GM19455 (cell line): ENCODE results near the gene HDGFL3.
"Not testable (repeated sequence)": the region's sequence is repeated elsewhere in the genome, so short reads cannot be mapped to it uniquely, and the experiment has no call there.

Experiments used
- ATAC-seq: cut with Tn5 transposase; IDR thresholded peaks from one replicate; pipeline ENCODE4 v1.9.1; 2021; ENCODE audit not compliant: unreplicated experiment

HDGFL3 gene

DNA sequence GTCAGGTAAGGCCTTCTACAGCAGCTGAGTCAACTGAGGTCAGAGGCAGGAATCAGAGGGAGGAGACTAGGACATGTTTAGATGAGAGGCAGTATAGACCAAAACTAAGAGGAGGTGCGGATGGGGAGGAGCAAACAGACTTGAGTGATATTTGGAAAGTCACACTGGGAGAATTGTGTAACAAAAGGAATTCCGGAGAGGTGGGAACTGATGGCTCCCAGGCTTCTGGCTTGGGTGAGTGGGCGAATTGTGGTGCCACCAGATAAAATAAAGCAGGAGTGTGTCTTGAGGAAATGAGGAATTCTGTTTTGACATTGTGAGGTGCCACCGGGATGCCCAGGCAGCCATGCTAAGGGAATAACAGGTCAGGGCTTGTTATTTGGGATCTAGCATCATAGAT is 103.5 kb downstream of the HDGFL3 start:
- no peak for ATAC-seq

DNA sequence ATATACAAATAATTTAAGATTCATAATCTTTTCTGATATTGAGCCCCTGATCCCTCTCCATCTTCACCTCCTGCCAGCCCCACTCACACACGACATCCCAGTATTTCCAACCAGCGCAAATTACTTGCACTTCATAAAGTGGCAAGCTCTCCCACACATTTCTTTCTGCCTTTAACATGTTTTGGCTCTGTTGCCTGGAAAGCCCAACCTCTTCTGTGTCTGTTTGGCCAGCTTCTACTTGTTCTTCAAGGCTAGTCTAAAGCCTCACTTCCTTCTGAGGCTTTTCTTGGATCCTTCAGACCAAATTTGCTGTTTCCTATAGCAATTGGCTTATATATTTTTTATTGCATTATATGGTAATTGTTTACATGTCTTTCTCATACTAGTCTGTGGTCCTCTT is 105.3 kb downstream of the HDGFL3 start:
- no peak for ATAC-seq

DNA sequence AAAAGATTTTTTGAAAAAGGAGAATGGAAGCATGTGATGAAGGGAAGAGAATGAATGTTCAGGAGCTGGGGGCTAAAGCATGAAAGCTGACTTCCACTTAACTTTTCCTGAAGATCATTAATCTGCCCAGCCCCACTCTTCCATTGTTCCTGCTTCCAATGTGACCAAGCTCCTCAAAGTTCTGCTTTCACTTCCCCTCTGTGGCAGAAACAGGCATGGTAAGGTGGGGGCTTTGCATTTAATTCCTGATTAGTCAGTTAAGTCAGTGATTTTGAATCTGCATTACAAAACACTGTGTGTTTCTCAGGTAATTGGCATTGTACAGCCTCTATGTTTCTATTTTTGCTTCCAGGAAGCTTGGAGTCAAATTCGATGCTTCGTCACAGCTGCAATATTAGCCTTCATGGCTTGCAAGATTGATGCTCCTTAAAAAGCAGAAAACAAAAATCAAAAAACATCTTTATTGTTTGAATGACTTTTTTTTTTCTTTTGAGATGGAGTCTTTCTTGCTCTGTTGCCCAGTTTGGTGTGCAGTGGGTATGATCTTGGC is 107.5 kb downstream of the HDGFL3 start:
- ATAC-seq, result no peak

DNA sequence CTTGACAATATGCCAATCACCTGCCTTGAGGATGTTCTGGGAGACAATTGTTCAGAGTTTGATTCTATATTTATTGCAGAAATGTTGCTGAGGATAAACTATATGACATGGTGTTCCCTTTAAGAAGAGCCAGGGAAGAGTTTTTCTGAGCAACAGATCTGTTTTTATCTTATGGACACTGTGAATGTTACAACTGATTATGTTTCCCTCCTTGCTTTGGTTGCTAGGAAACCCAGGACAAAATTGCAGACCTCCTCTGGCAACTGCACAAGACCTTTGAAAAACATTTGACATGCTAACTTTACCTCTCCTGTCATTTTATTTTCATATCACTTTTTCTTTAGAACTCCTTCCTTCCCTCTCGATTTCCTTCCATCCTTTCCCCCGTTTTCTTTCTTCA is 108.3 kb downstream of the HDGFL3 start:
- ATAC-seq, result no peak

DNA sequence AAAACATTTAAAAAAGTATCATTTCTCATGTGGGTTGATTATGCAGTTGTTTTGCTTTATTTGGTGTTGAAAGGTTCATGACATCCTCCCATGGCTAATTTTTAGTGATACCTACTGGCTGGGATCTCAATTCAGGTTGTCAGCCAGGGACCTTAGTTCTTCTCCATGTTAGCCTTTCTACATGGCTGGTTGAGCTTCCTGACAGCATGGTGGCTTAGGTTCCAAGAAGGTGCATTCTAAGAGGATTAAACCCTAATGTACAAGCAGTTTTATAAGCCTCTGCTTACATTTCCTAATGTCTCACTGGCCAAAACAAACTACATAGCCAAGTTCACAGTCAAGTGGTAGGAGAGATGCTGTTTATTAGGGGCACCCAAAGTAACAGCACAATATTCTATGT is 109.5 kb downstream of the HDGFL3 start:
- no peak for ATAC-seq

DNA sequence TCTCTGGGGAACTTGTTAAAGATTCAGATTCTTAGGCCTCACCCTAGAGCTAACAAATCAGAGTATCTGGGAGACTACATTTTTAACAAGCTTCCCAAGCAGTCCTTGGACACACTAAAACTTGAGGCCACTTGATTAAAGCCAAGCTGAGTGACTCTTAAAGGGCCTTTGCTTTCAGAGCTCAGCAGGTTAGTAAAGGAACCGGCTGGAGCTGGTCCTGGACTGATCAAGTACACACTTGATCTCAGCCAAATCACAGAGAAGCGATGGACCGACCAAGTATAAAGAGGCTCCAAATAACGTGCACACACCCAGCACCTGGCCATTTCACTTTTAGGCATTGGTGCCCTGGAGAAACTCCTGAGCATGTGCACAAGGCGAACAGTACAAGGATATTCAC is 113.0 kb downstream of the HDGFL3 start:
- no peak for ATAC-seq

DNA sequence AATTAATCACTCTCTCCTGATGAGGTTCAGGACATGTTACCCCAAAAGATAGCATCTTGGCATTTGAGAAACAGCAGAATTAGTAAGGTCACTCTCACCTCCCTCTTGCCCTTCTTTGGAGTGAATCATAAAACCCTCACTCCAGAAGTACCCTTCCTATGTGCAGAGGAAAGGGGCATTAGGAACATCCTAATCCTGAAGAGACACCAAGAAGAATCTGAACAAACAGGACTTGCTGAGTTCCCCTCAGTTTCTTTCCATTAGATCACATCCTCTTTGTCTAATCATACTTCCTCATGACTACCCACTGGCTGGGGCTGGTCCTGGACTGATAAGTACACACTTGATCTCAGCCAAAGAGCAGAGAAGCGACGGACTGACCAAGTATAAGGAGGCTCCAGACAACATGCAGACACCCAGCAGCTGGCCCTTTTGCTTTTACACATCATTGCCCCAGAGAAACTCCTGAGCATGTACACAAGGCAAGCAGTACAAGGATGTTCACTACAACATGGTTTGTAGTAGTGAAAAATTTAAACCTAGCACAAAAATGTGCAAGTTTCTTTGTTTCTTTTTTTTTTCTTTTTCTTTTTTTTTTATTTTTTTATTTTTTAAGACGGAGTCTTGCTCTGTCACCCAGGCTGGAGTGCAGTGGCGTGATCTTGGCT is 115.2 kb downstream of the HDGFL3 start:
- peak; percentile 83 for ATAC-seq

DNA sequence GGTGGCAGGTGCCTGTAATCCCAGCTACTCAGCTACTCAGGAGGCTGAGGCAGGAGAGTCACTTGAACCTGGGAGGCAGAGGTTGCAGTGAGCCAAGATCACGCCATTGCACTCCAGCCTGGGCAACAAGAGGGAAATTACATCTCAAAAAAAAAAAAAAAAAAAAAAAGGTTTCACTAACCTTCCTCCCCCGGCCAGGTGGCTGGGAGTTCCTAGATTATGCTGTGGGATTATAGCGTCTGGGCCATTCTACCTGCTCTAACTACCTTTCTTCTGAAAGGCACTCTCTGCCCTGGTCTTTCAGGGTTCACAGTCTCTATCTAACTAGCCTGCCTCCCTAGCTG is 115.7 kb downstream of the HDGFL3 start:
- peak; percentile 35 for ATAC-seq

- ATAC-seq, result no peak
These were observed 117.2 kb downstream of the HDGFL3 start for GRCh38 chr15:83090465-83090864.

GRCh38 chr15:83088876-83089275 is 118.7 kb downstream of the HDGFL3 start:
- no peak for ATAC-seq

- ATAC-seq, result no peak
These were observed 120.0 kb downstream of the HDGFL3 start for GRCh38 chr15:83087576-83087975.

- ATAC-seq, result not testable (repeated sequence)
These were observed 121.6 kb downstream of the HDGFL3 start for GRCh38 chr15:83085864-83086552.

DNA sequence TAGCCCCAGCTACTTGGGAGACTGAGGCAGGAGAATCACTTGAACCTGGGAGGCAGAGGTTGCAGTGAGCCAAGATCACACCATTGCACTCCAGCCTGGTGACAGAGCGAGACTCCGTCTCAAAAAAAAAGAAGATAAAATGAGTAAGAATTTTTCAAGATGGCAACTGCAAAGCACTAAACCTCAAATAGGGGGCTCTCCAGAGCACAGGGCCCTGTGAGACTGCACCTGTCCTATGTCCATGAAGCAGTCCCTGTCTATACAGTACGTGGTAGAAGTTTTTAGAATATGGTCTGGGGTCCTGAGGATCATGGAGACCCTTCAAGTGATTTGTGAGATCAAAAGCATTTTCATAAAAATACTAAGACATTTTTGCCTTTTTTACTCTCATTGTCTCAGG is 122.2 kb downstream of the HDGFL3 start:
- ATAC-seq, result not testable (repeated sequence)

DNA sequence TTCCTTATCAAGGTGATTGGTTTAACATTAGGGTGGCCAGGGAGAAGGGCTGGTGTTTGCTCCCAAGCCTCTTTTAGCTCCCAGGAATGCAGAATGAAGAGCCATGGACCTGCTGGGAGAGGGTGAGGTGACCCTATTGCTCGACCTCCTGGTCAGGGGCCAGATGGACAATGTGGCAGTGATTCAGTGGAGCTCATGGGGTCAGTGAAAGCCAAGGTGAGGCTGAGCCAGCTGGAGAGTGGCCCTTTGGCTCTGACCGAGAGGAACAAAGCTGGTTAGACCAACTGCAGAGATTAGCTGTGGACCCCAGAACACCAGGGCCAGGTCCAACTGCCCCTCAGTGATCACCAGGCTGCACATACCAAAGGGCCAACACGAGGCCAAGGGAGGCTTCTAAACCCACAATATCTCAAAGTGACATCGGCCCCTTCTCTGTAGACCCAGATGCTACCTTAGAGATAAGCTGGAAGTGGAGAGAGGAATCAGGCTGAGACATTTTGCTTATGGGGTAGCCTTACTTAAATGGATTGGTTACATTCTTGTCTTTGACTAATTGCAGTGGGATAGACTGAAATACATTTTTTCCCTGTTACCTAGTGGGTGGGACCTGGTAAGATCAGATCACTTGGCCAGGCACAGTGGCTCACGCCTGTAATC is 124.8 kb downstream of the HDGFL3 start:
- ATAC-seq, result no peak

DNA sequence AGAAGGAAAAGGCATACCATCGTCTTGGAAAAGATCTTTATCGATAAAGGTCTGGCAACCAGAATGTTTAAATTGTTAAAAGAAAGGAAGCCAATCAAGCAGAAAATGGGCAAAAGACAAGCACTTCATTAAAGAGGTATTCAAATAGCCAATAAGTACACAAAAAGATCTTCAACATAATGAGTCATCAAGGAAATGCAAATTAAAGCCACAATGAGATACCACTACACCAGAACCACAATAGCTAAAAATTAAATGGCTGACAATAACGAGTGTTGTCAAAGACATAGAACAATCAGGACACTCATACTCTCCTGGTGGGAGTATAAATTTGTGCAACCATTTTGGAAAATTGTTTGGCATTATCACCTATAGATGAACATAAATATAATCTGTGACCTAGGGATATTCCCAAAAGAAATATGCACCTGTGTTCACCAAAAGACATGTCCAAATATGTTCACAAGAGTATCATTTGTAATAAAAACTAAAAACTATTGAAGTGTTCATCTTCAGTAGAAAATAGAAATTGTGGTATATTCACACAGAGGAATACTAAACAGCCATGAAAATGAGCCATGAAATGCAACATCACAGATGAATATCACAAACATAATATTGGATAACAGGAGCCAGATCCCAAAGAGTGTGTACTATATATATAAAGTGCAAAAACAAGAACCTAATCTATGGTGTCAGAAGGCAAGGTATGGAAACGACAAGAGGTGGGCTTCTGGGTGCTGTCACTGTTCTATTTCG is 126.2 kb downstream of the HDGFL3 start:
- ATAC-seq, result no peak

GRCh38 chr15:83078712-83079111 is 128.9 kb downstream of the HDGFL3 start:
- no peak for ATAC-seq
